Stimulated activated CD4-positive, alpha-beta T cell treated with anti-CD3 and anti-CD28 coated beads, Interleukin-15, amount 100 ng/mL, for 48 hours (primary cell): ENCODE measurements around the gene TMC4.
"Not testable (repeated sequence)": the region's sequence is repeated elsewhere in the genome, so short reads cannot be mapped to it uniquely, and the experiment has no call there.

Source experiments
- DNase-seq, 2 donors: peaks; one replicate each; pipeline ENCODE4 v3.0.0-alpha.2; 2020; ENCODE audit warnings: low read depth in 2 of 2

The TMC4 gene

GRCh38 chr19:54179921-54180461, 7.0 kb upstream of the TMC4 start:
- DNase-seq, result no peak

- DNase-seq, result no peak
These were observed 6.4 kb upstream of the TMC4 start for GRCh38 chr19:54179262-54179852.

- no peak for DNase-seq
These were observed 5.8 kb upstream of the TMC4 start for GRCh38 chr19:54178581-54179261.

DNA sequence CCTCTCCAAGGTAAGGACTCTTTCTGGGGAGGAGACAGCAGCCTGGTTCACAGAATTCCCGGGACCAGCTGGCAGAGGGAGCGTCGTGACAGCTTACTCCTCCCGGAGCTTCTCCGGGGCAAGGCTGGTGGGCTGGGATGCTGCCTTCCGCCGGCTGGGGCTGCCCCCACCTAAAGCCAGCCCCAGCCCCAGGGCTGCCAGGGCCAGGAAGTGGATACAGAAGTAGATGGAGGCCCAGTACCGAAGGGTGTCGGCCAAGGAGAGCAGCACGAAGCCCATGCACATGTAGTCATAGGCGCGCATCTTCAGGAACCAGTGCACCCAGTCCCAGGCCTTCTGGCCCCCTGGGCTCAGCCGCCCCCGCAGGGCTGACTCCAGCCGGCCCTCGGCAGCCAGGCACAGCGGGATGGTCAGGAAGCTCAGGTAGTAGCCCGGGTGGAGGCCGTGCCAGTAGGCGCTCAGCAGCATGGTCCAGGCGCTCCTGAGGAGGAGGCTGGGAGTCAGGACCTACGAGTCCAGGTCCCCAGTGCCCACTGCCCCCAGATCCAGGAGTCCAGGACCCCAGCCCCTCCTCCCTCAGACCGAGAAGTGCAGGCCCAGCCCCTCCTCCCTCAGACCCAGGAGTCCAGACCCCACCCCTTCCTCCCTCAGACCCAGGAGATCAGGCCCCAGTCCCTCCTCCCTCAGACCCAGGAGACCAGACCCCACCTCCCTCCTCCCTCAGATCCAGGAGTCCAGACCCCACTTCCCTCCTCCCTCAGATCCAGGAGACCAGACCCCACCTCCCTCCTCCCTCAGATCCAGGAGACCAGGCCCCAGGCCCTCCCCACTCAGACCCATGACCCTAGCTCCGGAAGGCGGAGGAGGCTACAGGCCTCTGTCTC, 1.2 kb upstream of the TMC4 start:
- no peak for DNase-seq

- DNase-seq, result no peak
These were observed 369 bp upstream of the TMC4 start for GRCh38 chr19:54173359-54173699.

DNA sequence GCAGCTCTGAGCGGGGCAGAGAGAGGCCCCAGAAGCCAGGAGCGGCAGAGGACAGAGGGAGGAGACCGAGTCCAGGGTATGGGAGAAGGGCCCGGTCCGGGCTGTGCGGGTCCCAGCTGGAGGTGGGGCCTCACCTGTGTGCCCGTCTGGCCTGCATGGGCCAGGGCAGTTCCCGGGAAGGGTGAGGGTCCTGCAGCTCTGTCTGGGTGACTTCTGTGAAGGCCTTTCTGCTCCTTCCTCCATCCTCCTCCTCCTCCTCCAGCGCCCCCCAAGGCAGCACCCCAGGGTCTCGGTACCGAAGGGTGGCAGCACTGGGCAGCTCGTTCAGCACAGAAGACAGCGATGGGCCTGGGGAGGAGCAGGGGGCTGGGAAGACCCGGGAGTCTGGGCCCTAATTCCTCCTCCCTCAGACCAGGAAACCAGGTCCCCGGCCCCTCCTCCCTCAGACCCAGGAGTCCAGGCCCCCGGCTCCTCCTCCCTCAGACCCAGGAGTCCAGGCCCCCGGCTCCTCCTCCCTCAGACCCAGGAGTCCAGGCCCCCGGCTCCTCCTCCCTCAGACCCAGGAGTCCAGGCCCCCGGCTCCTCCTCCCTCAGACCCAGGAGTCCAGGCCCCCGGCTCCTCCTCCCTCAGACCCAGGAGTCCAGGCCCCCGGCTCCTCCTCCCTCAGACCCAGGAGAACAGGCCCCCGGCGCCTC, 1.1 kb downstream of the TMC4 start:
- not testable (repeated sequence) for DNase-seq

- no peak for DNase-seq
These were observed 3.7 kb downstream of the TMC4 start for GRCh38 chr19:54169149-54169740.

- DNase-seq, result peak; percentile 77 to 89
These were observed 4.6 kb downstream of the TMC4 start for GRCh38 chr19:54168174-54168917.

GRCh38 chr19:54165222-54165621, 7.7 kb downstream of the TMC4 start:
- no peak for DNase-seq

DNA sequence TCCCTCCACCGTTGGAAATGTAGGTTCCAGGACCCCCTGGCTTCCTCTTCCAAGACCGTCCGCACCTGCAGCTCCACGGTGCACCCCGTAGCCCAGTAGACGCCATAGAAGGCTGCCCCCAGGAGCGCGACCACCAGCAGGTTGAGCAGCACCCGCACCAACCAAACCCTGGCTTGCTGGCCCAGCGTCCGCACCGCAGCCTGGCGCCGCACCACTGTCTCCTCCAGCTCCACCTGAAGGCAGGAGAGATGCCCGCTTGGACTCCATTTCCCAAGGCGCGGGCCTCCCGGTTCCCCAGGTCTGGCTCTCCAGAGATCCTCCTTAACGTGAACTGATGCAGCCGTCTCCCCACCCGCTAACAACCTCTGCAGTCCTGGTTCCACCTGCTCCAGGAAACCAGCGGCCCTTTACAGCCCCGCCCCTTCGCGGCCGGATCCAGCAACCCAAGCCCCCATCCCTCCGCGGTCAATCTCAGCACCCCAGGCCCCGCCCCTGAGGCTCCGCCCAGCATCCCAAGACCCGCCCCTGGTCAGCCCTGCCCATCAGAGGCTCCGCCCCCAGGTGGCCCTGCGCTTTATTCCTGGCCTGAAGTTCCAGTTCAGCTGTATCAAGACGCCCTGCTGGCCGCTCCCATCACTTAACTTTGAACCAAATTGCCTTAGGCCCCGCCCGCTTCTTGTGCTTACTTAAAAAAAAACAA, 8.4 kb downstream of the TMC4 start:
- DNase-seq, result peak in 1 of 2 donors; percentile 36

DNA sequence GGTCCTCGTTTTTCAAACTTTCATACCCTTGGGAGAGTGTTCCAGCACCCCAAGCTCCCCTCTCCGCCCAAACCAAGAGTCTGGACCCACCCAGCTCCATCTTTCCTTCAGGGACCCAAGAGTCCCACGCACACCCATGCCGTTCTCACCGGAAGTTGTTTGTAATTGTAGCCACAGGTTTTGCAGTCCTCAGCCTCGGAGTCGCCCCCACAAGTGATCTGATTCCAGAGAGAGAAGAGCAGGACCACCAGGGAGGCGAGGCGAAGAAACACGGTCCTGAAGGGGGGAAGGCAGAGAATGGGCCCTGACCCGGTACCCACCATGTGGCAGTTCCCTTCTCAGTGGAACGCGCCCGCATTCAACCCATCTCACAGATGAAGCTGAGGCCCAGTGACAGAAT, 10.1 kb downstream of the TMC4 start:
- DNase-seq, result no peak

DNA sequence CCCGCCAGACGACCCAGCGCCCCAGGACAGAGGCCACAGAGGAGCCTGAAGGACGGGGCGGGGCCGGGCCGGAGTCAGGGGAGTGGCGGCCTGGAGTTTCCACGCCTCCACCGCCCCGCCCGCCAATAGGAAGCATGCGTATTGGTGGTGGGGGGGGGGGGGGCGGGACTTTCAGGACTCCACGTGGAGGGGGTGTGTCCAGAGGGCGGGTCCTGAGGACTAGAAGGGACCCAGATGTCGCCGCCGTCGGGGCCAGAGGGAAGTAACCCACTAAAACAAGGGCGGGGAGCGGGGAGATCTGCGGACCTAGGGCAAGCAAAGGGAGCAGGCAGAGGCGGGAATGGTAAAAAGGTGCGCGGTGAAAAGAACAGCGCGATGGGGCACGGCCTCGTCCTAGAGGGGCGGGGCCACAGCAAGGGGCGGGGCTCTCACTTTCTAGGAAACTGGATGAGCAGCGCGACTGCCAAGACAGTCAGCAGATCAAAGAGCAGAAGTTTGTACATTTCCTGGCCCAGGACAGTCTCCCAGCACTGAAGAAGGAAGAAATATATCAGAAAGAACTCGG, 10.6 kb downstream of the TMC4 start:
- peak; percentile 70 to 79 for DNase-seq

- no peak for DNase-seq
These were observed 12.1 kb downstream of the TMC4 start for GRCh38 chr19:54160854-54161253.

GRCh38 chr19:54160182-54160811, 12.7 kb downstream of the TMC4 start:
- no peak for DNase-seq

DNA sequence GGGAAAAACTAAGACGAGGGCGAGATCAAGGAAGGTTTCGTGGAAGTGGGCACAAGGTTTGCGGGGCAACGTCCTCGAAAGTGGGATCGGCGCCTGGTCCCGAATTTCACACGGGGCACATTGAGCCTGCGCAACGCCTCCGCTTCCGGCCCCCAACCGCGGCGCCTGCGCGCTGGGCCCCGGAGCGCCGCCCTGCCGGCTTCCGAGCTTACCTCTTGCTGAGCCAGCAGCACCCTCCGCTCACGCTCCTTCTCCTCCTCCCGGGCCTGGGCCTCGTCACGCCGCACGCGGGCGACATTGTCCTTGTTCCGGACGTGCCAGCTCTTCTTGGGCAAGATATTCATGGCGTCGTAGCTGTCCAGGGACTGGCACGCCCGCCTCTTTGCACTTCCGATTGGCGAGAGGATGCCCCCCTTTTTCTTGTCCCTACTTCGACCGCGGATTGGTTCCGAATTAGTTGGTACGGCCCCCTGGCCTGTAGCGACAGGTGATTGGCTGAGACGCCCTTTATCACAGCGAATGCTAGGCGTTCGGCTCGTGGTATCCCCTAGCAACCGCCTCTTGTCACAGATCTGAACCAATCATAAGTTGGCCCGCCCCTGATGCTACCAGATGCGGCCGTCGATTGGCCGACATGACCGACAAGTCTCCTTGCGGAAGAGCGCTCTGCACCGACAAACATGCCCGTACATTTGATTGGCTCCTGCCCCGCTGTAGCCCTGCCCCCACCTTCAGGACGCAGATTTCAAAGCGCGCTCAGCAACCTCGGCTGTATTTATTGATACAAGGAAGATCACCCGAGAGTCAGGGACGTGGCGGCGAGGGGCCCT, 13.4 kb downstream of the TMC4 start, which contains the start of gene LENG1:
Gene LENG1 (minus strand): TSS at position 370 of the 830 bp plus-strand sequence. CDS start 26 bp downstream, at position 344.
- DNase-seq, result peak; percentile 98 to 99

DNA sequence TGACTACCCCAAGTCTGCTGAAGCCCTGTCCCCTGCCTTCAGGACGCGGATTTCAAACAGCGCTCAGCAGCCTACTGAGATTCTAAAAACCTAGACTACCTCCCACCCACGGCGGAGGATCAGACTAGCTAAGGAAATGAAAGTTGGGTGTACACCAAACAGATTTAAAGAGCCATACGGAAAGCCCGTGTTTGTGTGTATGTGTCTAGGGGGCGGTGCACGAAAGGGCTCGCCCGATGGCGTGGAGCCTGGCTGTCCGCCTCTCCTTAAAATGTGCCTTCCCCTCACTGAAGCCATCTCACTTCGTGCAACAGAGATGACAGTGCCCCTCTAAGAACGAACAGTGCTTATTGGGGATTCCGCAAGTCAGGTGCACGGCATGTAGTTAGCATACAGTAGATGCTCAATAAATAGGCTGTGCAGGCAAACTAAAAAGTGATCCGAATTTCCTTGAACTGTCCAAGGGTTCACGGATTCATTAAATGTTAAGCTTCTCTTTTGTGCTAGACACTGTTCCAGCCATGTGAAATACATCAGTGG, 14.1 kb downstream of the TMC4 start:
- DNase-seq, result peak in 1 of 2 donors; percentile 25

DNA sequence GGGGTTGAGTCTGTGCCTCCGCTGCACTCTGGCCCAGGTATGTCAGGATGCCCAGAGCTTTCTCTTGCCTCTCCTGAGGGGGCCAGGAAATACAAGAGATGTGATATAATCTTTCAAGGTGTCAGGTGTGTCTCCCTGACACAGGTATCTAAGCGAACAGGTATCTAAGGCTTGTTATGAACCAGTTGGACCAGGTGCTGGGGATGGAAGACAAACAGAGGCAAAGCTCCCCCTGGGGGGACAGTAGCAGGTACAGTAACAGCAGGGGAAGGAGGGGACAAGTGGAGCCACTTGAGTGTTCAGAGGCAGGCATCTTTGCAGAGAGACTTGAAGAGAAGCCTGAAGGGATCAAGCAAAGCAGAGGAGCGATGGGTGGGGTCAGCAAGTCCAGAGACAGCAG, 16.0 kb downstream of the TMC4 start:
- DNase-seq, result no peak

DNA sequence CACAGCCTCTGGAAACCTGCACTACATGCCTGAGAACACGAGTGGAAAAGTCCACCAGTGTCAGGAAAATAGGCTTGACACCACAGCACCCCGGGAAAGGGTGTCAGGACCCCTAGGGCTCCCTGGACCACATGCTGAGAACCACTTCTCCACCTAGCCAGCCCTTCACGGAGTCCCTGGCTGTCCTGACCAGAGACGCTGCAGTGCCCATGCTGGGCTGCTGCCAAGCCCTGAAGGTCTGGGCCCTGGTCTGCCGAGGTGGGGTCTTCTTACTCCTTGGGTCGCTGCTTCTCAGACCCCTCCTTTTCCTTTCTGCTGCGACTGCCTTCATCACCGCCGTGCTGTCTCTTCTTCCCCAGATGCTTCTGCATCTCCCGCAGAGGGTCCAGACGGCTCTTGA, 16.5 kb downstream of the TMC4 start:
- no peak for DNase-seq
